H1 (cell line): ENCODE data around the gene BARX1. TPM values are rescaled to one million over a fixed set of nuclear protein-coding genes. Genes with fewer than 3 reads are reported as not detected.

Experiments
- CTCF ChIA-PET: fragments of 300-600 bp; sonication (Branson Sonifier 250); formaldehyde crosslinking; loops from one replicate; lab custom pipeline; 2021; ENCODE audit not compliant: partially characterized antibody; lab: Charles Lee
- POLR2A ChIA-PET: fragments of 300-600 bp; sonication (Branson Sonifier 250); formaldehyde crosslinking; loops from one replicate; lab custom pipeline; 2021; ENCODE audit warnings: inconsistent platforms; ENCODE audit not compliant: partially characterized antibody; lab: Charles Lee
- DNase-seq, 2 experiments: peaks; one replicate each; pipeline versions ENCODE4 v3.0.0 to v3.0.0-alpha.2; 2010 to 2022; ENCODE audit warnings: low spot score in 2 of 2, low read depth in 1 of 2, mixed read lengths in 1 of 2
- FAIRE-seq: peaks from 2 replicates; lab custom pipeline; 2011; peaks lifted over from hg19 to GRCh38; lab: Jason Lieb, UNC
- H2AFZ ChIP-seq: 2 replicates; pipeline ENCODE4 v1.8.1; 2012; ENCODE audit warnings: low read length, inconsistent platforms
- H2AK5ac ChIP-seq: 2 replicates; pipeline ENCODE4 v1.6.1; 2013; ENCODE audit warnings: low read depth, low read length
- H2BK120ac ChIP-seq: replicated peaks from 2 replicates; pipeline ENCODE3; 2013; ENCODE audit warnings: low read depth, low read length, inconsistent platforms
- H2BK12ac ChIP-seq: 2 replicates; pipeline ENCODE4 v1.6.1; 2013; ENCODE audit warnings: low read depth, low read length
- H2BK15ac ChIP-seq: 2 replicates; pipeline ENCODE4 v1.6.1; 2013; ENCODE audit warnings: low read length
- H2BK20ac ChIP-seq: 2 replicates; pipeline ENCODE4 v1.6.1; 2013; ENCODE audit warnings: low read length
- H2BK5ac ChIP-seq: 2 replicates; pipeline ENCODE4 v1.6.1; 2013; ENCODE audit warnings: low read depth, low read length
- H3K14ac ChIP-seq: 2 replicates; pipeline ENCODE4 v1.6.1; 2013; ENCODE audit warnings: inconsistent platforms; ENCODE audit not compliant: insufficient read length
- H3K18ac ChIP-seq: 2 replicates; pipeline ENCODE4 v1.6.1; 2013; ENCODE audit warnings: low read length; ENCODE audit errors: extremely low read depth
- H3K23ac ChIP-seq: 2 replicates; pipeline ENCODE4 v1.6.1; 2013; ENCODE audit warnings: inconsistent platforms; ENCODE audit not compliant: insufficient read length
- H3K23me2 ChIP-seq: 2 replicates; pipeline ENCODE4 v1.6.1; 2013; ENCODE audit warnings: low read depth, low read length
- H3K27ac ChIP-seq: 2 replicates; pipeline ENCODE4 v1.6.1; 2011; ENCODE audit warnings: low read depth, low read length, inconsistent platforms
- H3K27me3 ChIP-seq, 4 experiments: replicated peaks in 1 of 4; 1 replicate in 1 of 4; 2 replicates in 3 of 4; pipeline versions ENCODE4 v1.6.1 to v1.8.1; 2011 to 2013; ENCODE audit warnings: low read length in 3 of 4, mild to moderate bottlenecking in 3 of 4, inconsistent platforms in 2 of 4, mixed read lengths in 2 of 4, moderate library complexity in 1 of 4; ENCODE audit not compliant: control insufficient read depth in 3 of 4, insufficient read depth in 3 of 4; ENCODE audit errors: extremely low read depth in 1 of 4
- H3K36me3 ChIP-seq, 4 experiments: 2 replicates each; pipeline versions ENCODE4 v1.6.1 to v1.8.1; 2011 to 2013; ENCODE audit warnings: mild to moderate bottlenecking in 4 of 4, low read length in 3 of 4, moderate library complexity in 2 of 4, control low read depth in 1 of 4, inconsistent platforms in 1 of 4; ENCODE audit not compliant: insufficient read depth in 4 of 4, control insufficient read depth in 2 of 4
- H3K4ac ChIP-seq: replicated peaks from 2 replicates; pipeline ENCODE3; 2013; ENCODE audit warnings: low read length, low read depth, mixed read lengths, inconsistent platforms; ENCODE audit not compliant: insufficient read length
- H3K4me1 ChIP-seq, 4 experiments: replicated peaks in 1 of 4; 1 replicate in 1 of 4; 2 replicates in 3 of 4; pipeline versions ENCODE4 v1.6.1 to v1.8.1; 2011 to 2013; ENCODE audit warnings: low read length in 3 of 4, inconsistent platforms in 2 of 4, mixed read lengths in 1 of 4; ENCODE audit not compliant: insufficient read depth in 4 of 4, control insufficient read depth in 3 of 4
- H3K4me2 ChIP-seq, 2 experiments: 2 replicates each; pipeline versions ENCODE4 v1.6.1 to v1.8.1; 2011 to 2013; ENCODE audit warnings: low read depth in 2 of 2, low read length in 2 of 2, control low read depth in 1 of 2, inconsistent platforms in 1 of 2, mild to moderate bottlenecking in 1 of 2; ENCODE audit not compliant: insufficient read depth in 1 of 2
- H3K4me3 ChIP-seq, 4 experiments: fragments of 200-600, 300-600 bp in 1 of 4; sonication (generic), shearing (Covaris generic), sonication (Bioruptor Twin) in 1 of 4; 2 replicates each; pipeline versions ENCODE4 v1.5.1 to v1.8.1; 2011 to 2016; ENCODE audit warnings: low read length in 4 of 4, low read depth in 3 of 4, control low read depth in 2 of 4, inconsistent platforms in 2 of 4, mild to moderate bottlenecking in 2 of 4, mixed read lengths in 1 of 4, moderate library complexity in 1 of 4; ENCODE audit not compliant: insufficient read depth in 2 of 4; ENCODE audit errors: extremely low read depth in 1 of 4
- H3K56ac ChIP-seq: replicated peaks from 2 replicates; pipeline ENCODE3; 2013; ENCODE audit warnings: low read depth, mild to moderate bottlenecking, mixed read lengths, low read length, inconsistent platforms; ENCODE audit not compliant: insufficient read length
- H3K79me1 ChIP-seq: 2 replicates; pipeline ENCODE4 v1.6.1; 2013; ENCODE audit warnings: low read depth, low read length, control low read depth
- H3K79me2 ChIP-seq, 2 experiments: 2 replicates each; pipeline versions ENCODE4 v1.6.1 to v1.8.1; 2012 to 2013; ENCODE audit warnings: low read length in 2 of 2, mild to moderate bottlenecking in 2 of 2, inconsistent platforms in 1 of 2; ENCODE audit not compliant: insufficient read depth in 2 of 2, control insufficient read depth in 1 of 2
- H3K9ac ChIP-seq, 4 experiments: replicated peaks in 1 of 4; 1 replicate in 1 of 4; 2 replicates in 3 of 4; pipeline versions ENCODE4 v1.6.1 to v1.8.1; 2011 to 2013; ENCODE audit warnings: low read depth in 3 of 4, low read length in 3 of 4, control low read depth in 2 of 4, mild to moderate bottlenecking in 2 of 4, moderate library complexity in 2 of 4, inconsistent platforms in 1 of 4; ENCODE audit errors: extremely low read depth in 1 of 4
- H3K9me3 ChIP-seq, 2 experiments: 2 replicates each; pipeline versions ENCODE4 v1.6.1 to v1.8.1; 2012 to 2013; ENCODE audit warnings: mild to moderate bottlenecking in 2 of 2, moderate library complexity in 2 of 2, control low read depth in 1 of 2, inconsistent platforms in 1 of 2, low read depth in 1 of 2, low read length in 1 of 2, mixed read lengths in 1 of 2; ENCODE audit not compliant: insufficient read depth in 2 of 2
- H4K20me1 ChIP-seq, 2 experiments: replicated peaks in 1 of 2; 2 replicates each; pipeline versions ENCODE3 to v1.8.1; 2011 to 2013; ENCODE audit warnings: inconsistent platforms in 2 of 2, low read length in 2 of 2, mild to moderate bottlenecking in 1 of 2; ENCODE audit not compliant: insufficient read depth in 2 of 2, control insufficient read depth in 1 of 2
- H4K5ac ChIP-seq: 2 replicates; pipeline ENCODE4 v1.6.1; 2013; ENCODE audit warnings: low read length, low read depth, mixed read lengths, inconsistent platforms; ENCODE audit not compliant: insufficient read length
- H4K8ac ChIP-seq: 2 replicates; pipeline ENCODE4 v1.8.0; 2013; ENCODE audit warnings: mild to moderate bottlenecking, moderate library complexity, low read length, inconsistent platforms; ENCODE audit not compliant: insufficient read depth; ENCODE audit errors: extremely low read depth
- H4K91ac ChIP-seq: replicated peaks from 2 replicates; pipeline ENCODE3; 2013; ENCODE audit warnings: low read length, mixed read lengths, inconsistent platforms; ENCODE audit not compliant: insufficient read length
- ASH2L ChIP-seq: fragments of 200-600, 300-600 bp; sonication (generic); IDR thresholded peaks from one replicate; pipeline ENCODE4 v1.7.1; 2017; ENCODE audit warnings: low read length
- CEBPB ChIP-seq: IDR thresholded peaks from 2 replicates; pipeline ENCODE4 v1.6.1; 2012; ENCODE audit warnings: low read depth, low read length
- CHD1 ChIP-seq: IDR thresholded peaks from 2 replicates; pipeline ENCODE4 v1.6.1; 2012; ENCODE audit warnings: low read depth, low read length, improper control_type of control experiment
- CTBP2 ChIP-seq: IDR thresholded peaks from 2 replicates; pipeline ENCODE4 v1.7.0; 2011; ENCODE audit warnings: borderline replicate concordance, mild to moderate bottlenecking, moderate library complexity, mixed read lengths, low read length; ENCODE audit not compliant: insufficient read depth, insufficient read length
- GTF2F1 ChIP-seq: IDR thresholded peaks from 2 replicates; pipeline ENCODE4 v1.6.1; 2012; ENCODE audit warnings: low read depth, low read length, improper control_type of control experiment, borderline replicate concordance
- KDM5A ChIP-seq: fragments of 200-600 bp; IDR thresholded peaks from 2 replicates; pipeline ENCODE4 v1.7.1; 2012; ENCODE audit warnings: mild to moderate bottlenecking, low read length, inconsistent platforms, mixed read lengths
- PHF8 ChIP-seq: fragments of 200-600 bp; sonication (generic); conservative IDR thresholded peaks from 2 replicates; pipeline ENCODE4 v1.7.1; 2012; ENCODE audit warnings: low read depth, mild to moderate bottlenecking, inconsistent platforms, low read length, moderate library complexity
- POU5F1 ChIP-seq: IDR thresholded peaks from 2 replicates; pipeline ENCODE4 v1.6.1; 2011; ENCODE audit warnings: low read depth, mild to moderate bottlenecking, low read length, moderate library complexity
- RNF2 ChIP-seq: fragments of 200-900, 300-1000 bp; sonication (generic); IDR thresholded peaks from 2 replicates; pipeline ENCODE4 v1.7.1; 2016; ENCODE audit warnings: borderline replicate concordance, low read depth, mild to moderate bottlenecking, antibody characterized with exemption, low read length; ENCODE audit not compliant: poor library complexity, severe bottlenecking; ENCODE audit errors: missing control alignments
- SAP30 ChIP-seq: fragments of 300-600 bp; sonication (generic); IDR thresholded peaks from 2 replicates; pipeline ENCODE4 v1.7.1; 2012; ENCODE audit warnings: low read length, moderate library complexity, mild to moderate bottlenecking, inconsistent platforms; ENCODE audit not compliant: insufficient read depth, insufficient replicate concordance
- SP1 ChIP-seq: IDR thresholded peaks from 2 replicates; pipeline ENCODE4 v1.6.1; 2011; ENCODE audit warnings: low read depth, low read length
- TCF12 ChIP-seq: IDR thresholded peaks from 2 replicates; pipeline ENCODE4 v1.6.1; 2011; ENCODE audit warnings: low read depth, mild to moderate bottlenecking, low read length
- WGBS, 2 experiments: shearing (Covaris generic) in 1 of 2; methylation state at CpG; one replicate each; pipeline versions ENCODE4 v1.1.6 to v1.1.7; 2013 to 2015; ENCODE audit warnings: low lambda C conversion rate in 2 of 2, mixed read lengths in 2 of 2, inconsistent platforms in 1 of 2, low coverage in 1 of 2, missing lambda C conversion rate in 1 of 2; ENCODE audit not compliant: insufficient replicate concordance in 2 of 2, insufficient coverage in 1 of 2, insufficient read length in 1 of 2; ENCODE audit errors: extremely low coverage in 1 of 2, missing lambda C conversion rate in 1 of 2; 5-methylcytosine and 5-hydroxymethylcytosine counted together
- polyA plus RNA-seq, 7 experiments: library from polyadenylated mRNA; depleted of rRNA in 3 of 7; stranded (reverse) in 5 of 7; unstranded in 2 of 7; fragments of >200 nt in 5 of 7; fragments of 200-250 nt in 2 of 7; gene quantifications; 1 replicate in 5 of 7; 2 replicates in 1 of 7; 4 replicates in 1 of 7; pipeline versions ENCODE4 v1.2.1 to v1.2.3, GENCODE V29; 2011 to 2013; ENCODE audit warnings: missing spikeins in 2 of 7, mixed read lengths in 2 of 7
- total RNA-seq: library from RNA; stranded (reverse); fragmentation: NEBNext Ultra II Directional; extraction: Animal tissue kit (Norgen Biotek cat#: 25700); gene quantifications from 2 replicates; pipeline ENCODE4 v1.2.1, GENCODE V29; 2021
- TF ChIP-seq, protein P1 (sequence below): IDR thresholded peaks from 2 replicates; pipeline ENCODE4 v1.6.1; 2011; ENCODE audit warnings: low read depth, mild to moderate bottlenecking, low read length; ENCODE audit not compliant: insufficient read depth

BARX1 gene
- total and polyA plus RNA-seq, 2 of the 8 experiments (the other 6 are each of a cell fraction or from before 2014, with no cell fraction given) = 0.79 to 2.6 TPM

DNA sequence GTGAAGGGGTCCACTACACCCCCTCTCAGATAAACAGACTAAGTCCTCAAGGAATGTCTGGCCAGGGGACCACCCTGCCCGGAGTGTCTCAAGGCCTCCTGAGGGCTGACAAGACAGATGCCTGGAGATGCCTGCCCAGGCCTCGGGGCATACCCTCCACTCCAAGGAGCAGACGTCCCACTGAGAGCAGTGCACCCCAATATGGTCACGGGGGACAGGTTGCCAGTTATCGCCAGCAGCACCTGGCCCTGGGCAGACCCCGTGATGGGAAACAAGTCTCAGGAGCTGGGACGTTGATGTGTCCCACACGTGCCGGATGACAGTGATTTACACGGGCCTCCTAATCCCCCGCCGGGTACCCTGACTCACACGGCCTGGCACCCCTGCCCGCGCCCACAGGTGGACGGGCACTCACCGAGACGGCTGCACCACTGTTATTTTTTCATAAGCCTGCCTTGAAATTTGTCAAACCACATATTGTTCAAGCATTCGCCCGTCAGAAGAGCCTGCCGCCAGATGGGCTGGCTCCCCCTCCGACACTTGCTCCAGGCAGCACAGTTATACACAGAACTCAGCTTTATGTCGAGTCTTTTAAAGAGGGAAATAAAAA is 43.9 kb downstream of the BARX1 start:
- H2AK5ac ChIP-seq = no peak overlapping the region
- no peak overlapping the region for H2BK12ac ChIP-seq
- POLR2A ChIA-PET = no interaction called here
- WGBS, 2 experiments = 95% methylated on average over 22 of the region's 23 CpGs; no CpG with 5 or more reads in 1 of the 2 experiments
- peaks cover 2 to 9% (median 7%) of the 10 kb centered on the region in 4 experiments; a peak in 6 of 7 replicates for H3K4me1 ChIP-seq
- DNase-seq (no peak), FAIRE-seq (no peak)
- CTCF ChIA-PET = interaction anchor here (0.6 to 8.5 kb wide), 10 partner anchors 11 to 1333 kb away, joined by 3 to 46 read pairs (median 4); no protein-coding TSS in a partner anchor
- no peak overlapping the region for H2BK20ac ChIP-seq
- no peaks in the 10 kb centered on the region for H3K9me3 ChIP-seq
- no peaks in the 10 kb centered on the region for H3K36me3 ChIP-seq
- no peaks in the 10 kb centered on the region for H3K79me2 ChIP-seq
- no peak overlapping the region for H3K14ac ChIP-seq
- H3K4me2 ChIP-seq = no peak overlapping the region
- no peak overlapping the region for H3K4me3 ChIP-seq
- no peak overlapping the region for H2AFZ ChIP-seq
- H3K27ac ChIP-seq = no peak overlapping the region
- H3K4ac ChIP-seq = no peak overlapping the region
- H3K27me3 ChIP-seq = no peaks in the 10 kb centered on the region; a peak in 1 of 7 replicates
- no peaks in the 10 kb centered on the region for H3K23me2 ChIP-seq
- no peak overlapping the region for H2BK5ac ChIP-seq
- H3K56ac ChIP-seq = no peak overlapping the region
- no peak overlapping the region for H3K9ac ChIP-seq
- H4K8ac ChIP-seq = no peak overlapping the region
- H3K18ac ChIP-seq = no peak overlapping the region; the same call in 1 of the 2 replicates
- no peak overlapping the region for H2BK120ac ChIP-seq
- no peaks in the 10 kb centered on the region for H4K20me1 ChIP-seq
- no peak overlapping the region for H4K5ac ChIP-seq
- H2BK15ac ChIP-seq = no peak overlapping the region; the same call in 1 of the 2 replicates
- no peaks in the 10 kb centered on the region for H3K79me1 ChIP-seq
- no peak overlapping the region for H4K91ac ChIP-seq
- no peak overlapping the region for H3K23ac ChIP-seq
- TF ChIP-seq KDM5A (no peak), ASH2L (no peak), POU5F1 (no peak), GTF2F1 (no peak), SAP30 (no peak), TCF12 (no peak), CEBPB (no peak), CTBP2 (no peak), CHD1 (no peak), SP1 (no peak), PHF8 (no peak), RNF2 (no peak)
- TF ChIP-seq, protein P1, sequence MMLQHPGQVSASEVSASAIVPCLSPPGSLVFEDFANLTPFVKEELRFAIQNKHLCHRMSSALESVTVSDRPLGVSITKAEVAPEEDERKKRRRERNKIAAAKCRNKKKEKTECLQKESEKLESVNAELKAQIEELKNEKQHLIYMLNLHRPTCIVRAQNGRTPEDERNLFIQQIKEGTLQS = no peak
